GM23338 (cell line): ENCODE measurements around the gene WASL.

Experiments
- EZH2 ChIP-seq: fragments of 200-600 bp; sonication (generic); IDR thresholded peaks from one replicate; pipeline ENCODE4 v1.8.0; 2017; ENCODE audit warnings: antibody characterized with exemption, mild to moderate bottlenecking, low read depth; ENCODE audit not compliant: unreplicated experiment
- EZH2phosphoT487 ChIP-seq: fragments of 200-600 bp; sonication (generic); IDR thresholded peaks from one replicate; pipeline ENCODE4 v1.8.1; 2018; ENCODE audit warnings: antibody characterized with exemption; ENCODE audit not compliant: unreplicated experiment
- POLR2AphosphoS5 ChIP-seq: IDR thresholded peaks from 2 replicates; pipeline ENCODE4 v1.6.1; 2016; ENCODE audit warnings: antibody characterized with exemption, low read depth
- TF ChIP-seq, protein P1 (sequence below), 2 experiments: fragments of 200-600 bp in 1 of 2; sonication (generic) in 1 of 2; conservative IDR thresholded peaks; 2 replicates each; pipeline versions ENCODE4 v1.5.1 to v1.6.1; 2016 to 2017; ENCODE audit warnings: antibody characterized with exemption in 2 of 2, low read depth in 2 of 2, mild to moderate bottlenecking in 2 of 2, moderate library complexity in 1 of 2

- TF ChIP-seq, protein P1, sequence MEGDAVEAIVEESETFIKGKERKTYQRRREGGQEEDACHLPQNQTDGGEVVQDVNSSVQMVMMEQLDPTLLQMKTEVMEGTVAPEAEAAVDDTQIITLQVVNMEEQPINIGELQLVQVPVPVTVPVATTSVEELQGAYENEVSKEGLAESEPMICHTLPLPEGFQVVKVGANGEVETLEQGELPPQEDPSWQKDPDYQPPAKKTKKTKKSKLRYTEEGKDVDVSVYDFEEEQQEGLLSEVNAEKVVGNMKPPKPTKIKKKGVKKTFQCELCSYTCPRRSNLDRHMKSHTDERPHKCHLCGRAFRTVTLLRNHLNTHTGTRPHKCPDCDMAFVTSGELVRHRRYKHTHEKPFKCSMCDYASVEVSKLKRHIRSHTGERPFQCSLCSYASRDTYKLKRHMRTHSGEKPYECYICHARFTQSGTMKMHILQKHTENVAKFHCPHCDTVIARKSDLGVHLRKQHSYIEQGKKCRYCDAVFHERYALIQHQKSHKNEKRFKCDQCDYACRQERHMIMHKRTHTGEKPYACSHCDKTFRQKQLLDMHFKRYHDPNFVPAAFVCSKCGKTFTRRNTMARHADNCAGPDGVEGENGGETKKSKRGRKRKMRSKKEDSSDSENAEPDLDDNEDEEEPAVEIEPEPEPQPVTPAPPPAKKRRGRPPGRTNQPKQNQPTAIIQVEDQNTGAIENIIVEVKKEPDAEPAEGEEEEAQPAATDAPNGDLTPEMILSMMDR (conservative IDR thresholded peaks at IDR 0.05; ENCODE audit: low read depth in 2 of 2): no peak
- TF ChIP-seq EZH2 (no peak), POLR2AphosphoS5 (no peak), EZH2phosphoT487 (no peak)
These were observed 93.2 kb downstream of the WASL start, which contains the start of gene LMOD2 for GRCh38 chr7:123655614-123656013.
